HepG2 (cell line): ENCODE data around the gene TEAD4. TPM values are rescaled to one million over a fixed set of nuclear protein-coding genes. Genes with fewer than 3 reads are reported as not detected.
A peak's percentile ranks its signal among the peaks of the same experiment; 100 is the strongest.

ENCODE experiments used
- CENPBD1 ChIP-seq: sonication (generic); formaldehyde crosslinking; IDR thresholded peaks from 2 replicates; pipeline ENCODE4 v1.8.0; 2022; ENCODE audit warnings: missing genetic modification reagents, low read depth, mild to moderate bottlenecking, borderline replicate concordance
- DMTF1 ChIP-seq: sonication (generic); formaldehyde crosslinking; IDR thresholded peaks from 2 replicates; pipeline ENCODE4 v1.4.0; 2020; ENCODE audit warnings: mild to moderate bottlenecking, missing genetic modification reagents
- E2F1 ChIP-seq: sonication (generic); formaldehyde crosslinking; IDR thresholded peaks from 2 replicates; pipeline ENCODE4 v1.5.0; 2020; ENCODE audit warnings: missing genetic modification reagents
- ESRRA ChIP-seq: sonication (generic); formaldehyde crosslinking; IDR thresholded peaks from 2 replicates; pipeline ENCODE4 v1.5.1; 2020; ENCODE audit warnings: mild to moderate bottlenecking, low read depth, missing genetic modification reagents
- MYC ChIP-seq: sonication (generic); formaldehyde crosslinking; IDR thresholded peaks from 2 replicates; pipeline ENCODE4 v1.9.0; 2021; ENCODE audit warnings: missing genetic modification reagents, borderline replicate concordance
- PITX1 ChIP-seq: sonication (generic); formaldehyde crosslinking; IDR thresholded peaks from 2 replicates; pipeline ENCODE4 v1.5.1; 2020; ENCODE audit warnings: mild to moderate bottlenecking, missing genetic modification reagents
- POLR2A ChIP-seq, 2 experiments: IDR thresholded peaks; 2 replicates each; pipeline ENCODE4 v1.6.1; 2011; ENCODE audit warnings: low read depth in 2 of 2, low read length in 2 of 2, mild to moderate bottlenecking in 1 of 2, moderate library complexity in 1 of 2; ENCODE audit not compliant: insufficient read depth in 1 of 2
- SMAD1 ChIP-seq: sonication (generic); formaldehyde crosslinking; IDR thresholded peaks from 2 replicates; pipeline ENCODE4 v1.4.0; 2020; ENCODE audit warnings: missing genetic modification reagents, low read depth, mild to moderate bottlenecking, borderline replicate concordance
- TEAD2 ChIP-seq: sonication (generic); formaldehyde crosslinking; IDR thresholded peaks from 2 replicates; pipeline ENCODE4 v1.9.0; 2021; ENCODE audit warnings: missing genetic modification reagents
- YY1 ChIP-seq: IDR thresholded peaks from 2 replicates; pipeline ENCODE4 v1.6.1; 2011; ENCODE audit warnings: low read length, low read depth, moderate library complexity, mild to moderate bottlenecking; ENCODE audit not compliant: insufficient read depth, insufficient replicate concordance
- polyA plus RNA-seq, 8 experiments: library from polyadenylated mRNA; depleted of rRNA in 3 of 8; stranded (reverse) in 7 of 8; unstranded in 1 of 8; fragments of >200 nt; fragmentation: Illumina TruSeq in 4 of 8; extraction: Trizol in 4 of 8; gene quantifications; 2 replicates each; pipeline versions ENCODE4 v1.2.1 to v1.2.3, GENCODE V29; 2011 to 2016; ENCODE audit warnings: low read depth in 4 of 8, missing spikeins in 1 of 8, mixed read lengths in 1 of 8; ENCODE audit not compliant: insufficient read depth in 1 of 8
- total RNA-seq, 5 experiments: library from RNA; depleted of rRNA; stranded (reverse); fragments of >200 nt; fragmentation: Illumina TruSeq; extraction: Trizol; gene quantifications; 2 replicates each; pipeline ENCODE4 v1.2.3, GENCODE V29; 2016; ENCODE audit warnings: low read depth in 1 of 5
- TF ChIP-seq, protein P1 (sequence below): sonication (generic); formaldehyde crosslinking; IDR thresholded peaks from 2 replicates; pipeline ENCODE4 v1.4.0; 2020; ENCODE audit warnings: missing genetic modification reagents, borderline replicate concordance
- TF ChIP-seq, protein P2 (sequence below): sonication (generic); formaldehyde crosslinking; IDR thresholded peaks from 2 replicates; pipeline ENCODE4 v1.4.0; 2020; ENCODE audit warnings: missing genetic modification reagents, borderline replicate concordance
- TF ChIP-seq, protein P3 (sequence below): sonication (generic); formaldehyde crosslinking; IDR thresholded peaks from 2 replicates; pipeline ENCODE4 v1.8.0; 2022; ENCODE audit warnings: mild to moderate bottlenecking, missing genetic modification reagents, borderline replicate concordance
- TF ChIP-seq, protein P4 (sequence below): sonication (generic); formaldehyde crosslinking; IDR thresholded peaks from 2 replicates; pipeline ENCODE4 v1.8.0; 2022; ENCODE audit warnings: missing genetic modification reagents, mild to moderate bottlenecking, borderline replicate concordance

The TEAD4 gene
- total and polyA plus RNA-seq, 2 of the 13 experiments (the other 11 are each of a cell fraction or from before 2014, with no cell fraction given) = 45.0 to 69.4 TPM

DNA sequence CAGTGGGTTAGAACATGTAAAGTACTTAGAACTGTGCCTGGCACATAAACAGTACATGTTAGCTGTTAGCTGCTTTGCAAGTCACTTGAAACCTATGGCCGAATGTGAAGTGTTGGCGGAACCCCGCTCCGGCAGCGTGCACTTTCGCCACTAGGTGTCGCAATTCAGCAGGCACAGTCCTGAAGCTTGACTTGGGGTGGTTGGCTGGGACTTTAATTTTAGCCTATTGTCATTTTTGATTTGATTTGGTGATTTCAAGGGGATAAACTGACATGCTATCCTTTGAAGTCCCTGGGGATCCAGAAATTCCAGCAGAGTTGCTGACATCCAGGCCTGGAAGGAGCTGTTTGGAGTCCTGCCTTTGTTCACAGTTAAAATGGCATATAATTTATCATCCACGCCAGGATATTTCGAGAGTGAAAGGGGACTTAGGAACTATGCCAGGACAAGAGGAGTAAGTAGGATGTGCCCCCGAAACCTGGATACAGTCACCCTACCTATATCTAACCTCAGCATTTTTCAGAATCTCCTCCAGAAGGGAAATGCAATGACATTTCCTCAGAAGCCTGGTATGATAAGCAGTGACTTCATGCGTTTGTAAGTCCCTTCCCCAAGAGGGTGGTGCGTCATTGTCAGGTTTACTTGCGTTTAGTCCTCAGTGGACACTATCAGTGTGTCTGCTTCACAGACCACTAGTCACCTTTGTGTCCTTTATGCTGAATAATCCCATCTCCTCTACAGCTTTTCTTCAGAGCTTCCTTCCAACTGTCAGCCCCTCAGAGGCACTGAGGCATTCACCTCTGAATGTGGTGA is 114.4 kb downstream of the TEAD4 start (continued):
- TF ChIP-seq E2F1 (CRISPR knock-in tag) (no peak), DMTF1 (CRISPR knock-in tag) (no peak), TEAD2 (no peak), YY1 (peak; percentile 58), PITX1 (CRISPR knock-in tag) (no peak; the same call in 1 of the 2 replicates), CENPBD1 (CRISPR knock-in tag) (no peak), POLR2A (IDR thresholded peaks at IDR 0.05; ENCODE audit: insufficient read depth in 1 of 2, low read depth in 2 of 2, low read length in 2 of 2) (no peak), ESRRA (CRISPR knock-in tag) (peak; percentile 49; the same call in 1 of the 2 replicates), SMAD1 (CRISPR knock-in tag) (peak; percentile 39; the same call in 1 of the 2 replicates), MYC (no peak; the same call in 1 of the 2 replicates)
- TF ChIP-seq, protein P1, sequence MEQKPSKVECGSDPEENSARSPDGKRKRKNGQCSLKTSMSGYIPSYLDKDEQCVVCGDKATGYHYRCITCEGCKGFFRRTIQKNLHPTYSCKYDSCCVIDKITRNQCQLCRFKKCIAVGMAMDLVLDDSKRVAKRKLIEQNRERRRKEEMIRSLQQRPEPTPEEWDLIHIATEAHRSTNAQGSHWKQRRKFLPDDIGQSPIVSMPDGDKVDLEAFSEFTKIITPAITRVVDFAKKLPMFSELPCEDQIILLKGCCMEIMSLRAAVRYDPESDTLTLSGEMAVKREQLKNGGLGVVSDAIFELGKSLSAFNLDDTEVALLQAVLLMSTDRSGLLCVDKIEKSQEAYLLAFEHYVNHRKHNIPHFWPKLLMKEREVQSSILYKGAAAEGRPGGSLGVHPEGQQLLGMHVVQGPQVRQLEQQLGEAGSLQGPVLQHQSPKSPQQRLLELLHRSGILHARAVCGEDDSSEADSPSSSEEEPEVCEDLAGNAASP (CRISPR knock-in tag) = no peak
- TF ChIP-seq, protein P2, sequence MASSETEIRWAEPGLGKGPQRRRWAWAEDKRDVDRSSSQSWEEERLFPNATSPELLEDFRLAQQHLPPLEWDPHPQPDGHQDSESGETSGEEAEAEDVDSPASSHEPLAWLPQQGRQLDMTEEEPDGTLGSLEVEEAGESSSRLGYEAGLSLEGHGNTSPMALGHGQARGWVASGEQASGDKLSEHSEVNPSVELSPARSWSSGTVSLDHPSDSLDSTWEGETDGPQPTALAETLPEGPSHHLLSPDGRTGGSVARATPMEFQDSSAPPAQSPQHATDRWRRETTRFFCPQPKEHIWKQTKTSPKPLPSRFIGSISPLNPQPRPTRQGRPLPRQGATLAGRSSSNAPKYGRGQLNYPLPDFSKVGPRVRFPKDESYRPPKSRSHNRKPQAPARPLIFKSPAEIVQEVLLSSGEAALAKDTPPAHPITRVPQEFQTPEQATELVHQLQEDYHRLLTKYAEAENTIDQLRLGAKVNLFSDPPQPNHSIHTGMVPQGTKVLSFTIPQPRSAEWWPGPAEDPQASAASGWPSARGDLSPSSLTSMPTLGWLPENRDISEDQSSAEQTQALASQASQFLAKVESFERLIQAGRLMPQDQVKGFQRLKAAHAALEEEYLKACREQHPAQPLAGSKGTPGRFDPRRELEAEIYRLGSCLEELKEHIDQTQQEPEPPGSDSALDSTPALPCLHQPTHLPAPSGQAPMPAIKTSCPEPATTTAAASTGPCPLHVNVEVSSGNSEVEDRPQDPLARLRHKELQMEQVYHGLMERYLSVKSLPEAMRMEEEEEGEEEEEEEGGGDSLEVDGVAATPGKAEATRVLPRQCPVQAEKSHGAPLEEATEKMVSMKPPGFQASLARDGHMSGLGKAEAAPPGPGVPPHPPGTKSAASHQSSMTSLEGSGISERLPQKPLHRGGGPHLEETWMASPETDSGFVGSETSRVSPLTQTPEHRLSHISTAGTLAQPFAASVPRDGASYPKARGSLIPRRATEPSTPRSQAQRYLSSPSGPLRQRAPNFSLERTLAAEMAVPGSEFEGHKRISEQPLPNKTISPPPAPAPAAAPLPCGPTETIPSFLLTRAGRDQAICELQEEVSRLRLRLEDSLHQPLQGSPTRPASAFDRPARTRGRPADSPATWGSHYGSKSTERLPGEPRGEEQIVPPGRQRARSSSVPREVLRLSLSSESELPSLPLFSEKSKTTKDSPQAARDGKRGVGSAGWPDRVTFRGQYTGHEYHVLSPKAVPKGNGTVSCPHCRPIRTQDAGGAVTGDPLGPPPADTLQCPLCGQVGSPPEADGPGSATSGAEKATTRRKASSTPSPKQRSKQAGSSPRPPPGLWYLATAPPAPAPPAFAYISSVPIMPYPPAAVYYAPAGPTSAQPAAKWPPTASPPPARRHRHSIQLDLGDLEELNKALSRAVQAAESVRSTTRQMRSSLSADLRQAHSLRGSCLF (CRISPR knock-in tag) = no peak
- TF ChIP-seq, protein P3, sequence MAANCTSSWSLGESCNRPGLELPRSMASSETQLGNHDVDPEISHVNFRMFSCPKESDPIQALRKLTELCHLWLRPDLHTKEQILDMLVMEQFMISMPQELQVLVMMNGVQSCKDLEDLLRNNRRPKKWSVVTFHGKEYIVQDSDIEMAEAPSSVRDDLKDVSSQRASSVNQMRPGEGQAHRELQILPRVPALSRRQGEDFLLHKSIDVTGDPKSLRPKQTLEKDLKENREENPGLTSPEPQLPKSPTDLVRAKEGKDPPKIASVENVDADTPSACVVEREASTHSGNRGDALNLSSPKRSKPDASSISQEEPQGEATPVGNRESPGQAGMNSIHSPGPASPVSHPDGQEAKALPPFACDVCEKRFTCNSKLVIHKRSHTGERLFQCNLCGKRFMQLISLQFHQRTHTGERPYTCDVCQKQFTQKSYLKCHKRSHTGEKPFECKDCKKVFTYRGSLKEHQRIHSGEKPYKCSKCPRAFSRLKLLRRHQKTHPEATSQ = no peak
- TF ChIP-seq, protein P4, sequence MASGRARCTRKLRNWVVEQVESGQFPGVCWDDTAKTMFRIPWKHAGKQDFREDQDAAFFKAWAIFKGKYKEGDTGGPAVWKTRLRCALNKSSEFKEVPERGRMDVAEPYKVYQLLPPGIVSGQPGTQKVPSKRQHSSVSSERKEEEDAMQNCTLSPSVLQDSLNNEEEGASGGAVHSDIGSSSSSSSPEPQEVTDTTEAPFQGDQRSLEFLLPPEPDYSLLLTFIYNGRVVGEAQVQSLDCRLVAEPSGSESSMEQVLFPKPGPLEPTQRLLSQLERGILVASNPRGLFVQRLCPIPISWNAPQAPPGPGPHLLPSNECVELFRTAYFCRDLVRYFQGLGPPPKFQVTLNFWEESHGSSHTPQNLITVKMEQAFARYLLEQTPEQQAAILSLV (CRISPR knock-in tag) = no peak
